Femur (tissue), 1 donor: Measurements from ENCODE around the gene MCHR2.

ENCODE experiments used
- DNase-seq: peaks from one replicate; pipeline ENCODE4 v3.0.0-alpha.2; 2017

The MCHR2 gene

GRCh38 chr6:99901596-99902384 lies 92.2 kb downstream of the MCHR2 start:
- no peak for DNase-seq

GRCh38 chr6:99894815-99895214 lies 99.2 kb downstream of the MCHR2 start:
- DNase-seq: no peak

- no peak for DNase-seq
These were observed 107.0 kb downstream of the MCHR2 start for GRCh38 chr6:99887066-99887465.

- DNase-seq: no peak
These were observed 109.0 kb downstream of the MCHR2 start for GRCh38 chr6:99885051-99885450.

- DNase-seq: no peak
These were observed 111.8 kb downstream of the MCHR2 start for GRCh38 chr6:99882128-99882702.

GRCh38 chr6:99879431-99879830 lies 114.6 kb downstream of the MCHR2 start:
- DNase-seq: no peak

- no peak for DNase-seq
These were observed 119.0 kb downstream of the MCHR2 start for GRCh38 chr6:99875068-99875467.

- no peak for DNase-seq
These were observed 120.9 kb downstream of the MCHR2 start for GRCh38 chr6:99873084-99873483.

- DNase-seq: no peak
These were observed 122.4 kb downstream of the MCHR2 start for GRCh38 chr6:99871641-99872040.
